NCI-H1436 treated with DMSO at 0.1 percent for 48 hours (cell line): ENCODE results near the gene PDZD7.
"Not testable (repeated sequence)": the region's sequence is repeated elsewhere in the genome, so short reads cannot be mapped to it uniquely, and the experiment has no call there.

ENCODE experiments used
- DNase-seq: peaks from one replicate; lab custom pipeline; 2025; lab: John Stamatoyannopoulos, UW

The PDZD7 gene

DNA sequence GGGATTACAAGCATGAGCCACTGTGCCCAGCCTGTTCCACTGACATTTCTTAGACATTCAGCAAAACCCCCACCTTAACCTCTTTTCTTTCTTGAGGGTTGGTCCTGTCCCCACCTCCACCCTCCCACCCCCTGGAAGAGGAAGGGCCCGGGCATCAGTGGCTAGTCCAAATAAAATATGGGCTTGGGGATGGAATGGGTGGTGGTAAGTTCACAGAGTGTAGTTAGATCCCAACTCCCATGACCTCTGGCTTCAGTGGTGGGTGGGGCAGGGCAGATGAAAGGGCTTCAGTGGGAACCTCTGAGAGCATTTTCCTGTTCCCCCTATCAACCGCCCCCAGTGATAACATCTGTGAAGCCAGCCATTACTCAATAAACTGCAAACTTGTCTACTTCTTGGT, 9.9 kb upstream of the PDZD7 start:
- no peak for DNase-seq

DNA sequence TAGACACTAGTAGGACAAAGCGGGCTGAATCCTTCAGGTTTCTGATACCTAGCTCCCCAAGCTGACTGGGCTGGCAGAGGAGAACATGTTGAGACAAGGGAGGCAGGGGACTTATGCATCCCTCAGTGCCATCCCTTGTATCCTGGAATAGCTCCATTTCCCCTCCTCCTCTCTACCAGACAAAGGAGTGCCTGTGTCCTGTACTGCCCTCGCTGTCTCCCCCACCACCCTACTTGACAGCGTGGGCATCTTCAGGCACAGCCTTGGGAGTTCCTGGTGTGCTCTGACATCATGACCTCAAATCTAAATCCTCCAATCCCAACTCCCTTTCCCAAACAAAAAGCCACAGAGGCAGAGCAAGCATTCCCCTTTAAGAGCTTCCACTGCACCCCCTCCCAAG, 9.1 kb upstream of the PDZD7 start:
- no peak for DNase-seq

GRCh38 chr10:101038484-101038883, 7.6 kb upstream of the PDZD7 start:
- no peak for DNase-seq

DNA sequence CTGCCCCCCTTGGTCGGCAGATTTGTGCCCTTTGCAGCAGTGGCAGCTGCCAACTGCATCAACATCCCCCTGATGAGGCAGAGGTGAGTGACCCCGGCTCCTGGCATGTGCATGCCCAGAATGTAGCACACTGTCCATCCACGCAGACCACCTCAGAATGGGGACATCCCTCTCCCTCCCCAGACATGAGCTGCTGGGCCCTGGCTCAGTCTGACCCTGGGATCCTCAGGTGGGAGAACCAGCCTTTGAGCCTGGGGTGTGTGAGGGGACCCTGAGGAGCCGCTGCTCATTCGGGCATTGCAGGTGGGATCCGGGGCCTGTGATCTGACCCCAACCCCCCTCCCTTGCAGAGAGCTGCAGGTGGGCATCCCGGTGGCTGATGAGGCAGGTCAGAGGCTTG, 5.8 kb upstream of the PDZD7 start:
- DNase-seq: no peak

GRCh38 chr10:101035916-101036702, 5.2 kb upstream of the PDZD7 start:
- no peak for DNase-seq

GRCh38 chr10:101035314-101035713, 4.4 kb upstream of the PDZD7 start:
- DNase-seq: no peak

DNA sequence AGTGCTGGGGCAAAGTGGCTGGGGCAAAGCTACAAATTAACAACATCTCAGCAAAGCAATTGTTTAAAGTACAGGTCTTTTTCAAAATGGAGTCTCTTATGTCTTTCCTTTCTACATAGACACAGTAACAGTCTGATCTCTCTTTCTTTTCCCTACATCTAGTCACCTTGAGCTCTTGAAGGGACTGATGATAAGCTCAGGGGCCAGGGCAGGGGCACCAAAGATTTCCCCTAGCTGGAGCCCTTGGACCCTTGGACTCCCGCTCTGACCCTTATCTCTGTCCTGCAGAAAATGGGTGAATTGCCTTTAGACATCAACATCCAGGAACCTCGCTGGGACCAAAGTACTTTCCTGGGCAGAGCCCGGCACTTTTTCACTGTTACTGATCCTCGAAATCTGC, 3.5 kb upstream of the PDZD7 start:
- DNase-seq: not testable (repeated sequence)

- no peak for DNase-seq
Measured at GRCh38 chr10:101033276-101033675, 2.3 kb upstream of the PDZD7 start.

DNA sequence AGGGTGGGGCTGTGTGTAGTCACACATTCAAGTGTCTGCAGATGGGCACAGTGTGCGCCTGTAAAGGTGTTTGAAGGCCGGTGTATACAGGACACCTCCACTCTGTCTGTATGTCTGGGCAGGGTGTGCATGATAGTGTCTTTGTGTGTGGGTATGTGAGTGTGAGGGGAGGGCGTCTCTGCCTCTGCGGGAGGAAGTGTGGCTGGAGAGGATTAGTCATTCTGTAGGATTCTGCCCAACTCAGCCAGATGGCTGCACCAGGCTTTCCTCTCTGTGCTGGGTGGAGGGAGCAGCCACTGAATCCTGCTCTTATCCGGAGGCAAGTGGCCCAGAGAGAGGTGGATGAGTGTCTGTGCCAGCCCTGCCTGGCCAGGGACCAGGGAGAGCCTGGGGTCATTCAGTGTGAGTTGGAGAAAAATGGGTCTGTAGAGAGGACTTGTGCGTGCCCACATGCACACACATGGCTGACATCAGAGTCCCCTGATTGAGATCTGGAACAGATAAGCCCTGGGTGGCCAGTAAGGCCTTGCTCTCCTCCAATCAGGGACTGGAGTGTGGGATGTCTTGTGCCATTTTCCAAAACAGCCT, 1.8 kb upstream of the PDZD7 start:
- DNase-seq: no peak

DNA sequence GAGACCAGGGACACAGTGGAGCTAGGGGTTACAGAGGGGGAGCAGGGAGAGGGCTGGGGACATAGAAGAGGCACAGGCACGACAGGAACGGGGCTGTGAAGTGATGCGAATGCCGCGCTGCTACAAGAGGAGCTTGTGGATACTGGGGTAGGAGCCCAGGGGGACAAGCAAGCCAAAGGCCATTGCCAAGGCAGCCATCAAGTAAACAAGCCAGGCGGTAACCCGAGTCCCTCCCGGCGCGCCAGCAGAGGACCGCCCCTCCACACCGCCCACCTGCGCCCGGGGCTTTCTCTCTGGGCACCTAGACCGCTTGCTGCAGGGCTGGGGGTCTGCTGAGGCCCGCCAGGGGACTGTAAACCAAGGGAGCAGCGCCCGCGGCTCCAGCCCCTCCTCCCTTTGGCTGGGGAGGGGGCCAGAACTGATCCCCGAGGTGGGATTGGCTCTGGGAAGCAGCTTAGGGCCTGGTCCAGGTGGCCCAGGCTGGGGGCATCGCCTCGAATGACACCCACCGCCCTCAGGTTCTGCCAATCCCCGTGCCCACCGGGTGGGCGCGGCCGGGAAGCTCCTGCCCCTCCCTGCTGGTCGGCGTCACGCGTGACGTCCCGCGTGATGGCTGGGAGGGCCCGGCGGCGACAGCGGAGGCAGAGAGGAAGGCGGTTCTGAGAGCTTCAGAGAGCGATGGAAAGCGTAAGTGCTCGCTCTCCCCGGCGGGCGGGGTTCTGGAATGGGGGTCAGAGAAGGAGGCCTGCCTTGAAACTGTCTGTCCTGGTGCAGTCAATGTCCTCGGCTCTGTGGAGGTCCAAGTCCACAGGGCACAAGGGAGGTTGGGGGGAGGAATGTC, 1.1 kb upstream of the PDZD7 start:
- DNase-seq: no peak

GRCh38 chr10:101030496-101031127, 317 bp downstream of the PDZD7 start:
- no peak for DNase-seq

GRCh38 chr10:101029520-101030295, 1.2 kb downstream of the PDZD7 start:
- DNase-seq: no peak

GRCh38 chr10:101028446-101029337, 2.2 kb downstream of the PDZD7 start:
- DNase-seq: no peak

DNA sequence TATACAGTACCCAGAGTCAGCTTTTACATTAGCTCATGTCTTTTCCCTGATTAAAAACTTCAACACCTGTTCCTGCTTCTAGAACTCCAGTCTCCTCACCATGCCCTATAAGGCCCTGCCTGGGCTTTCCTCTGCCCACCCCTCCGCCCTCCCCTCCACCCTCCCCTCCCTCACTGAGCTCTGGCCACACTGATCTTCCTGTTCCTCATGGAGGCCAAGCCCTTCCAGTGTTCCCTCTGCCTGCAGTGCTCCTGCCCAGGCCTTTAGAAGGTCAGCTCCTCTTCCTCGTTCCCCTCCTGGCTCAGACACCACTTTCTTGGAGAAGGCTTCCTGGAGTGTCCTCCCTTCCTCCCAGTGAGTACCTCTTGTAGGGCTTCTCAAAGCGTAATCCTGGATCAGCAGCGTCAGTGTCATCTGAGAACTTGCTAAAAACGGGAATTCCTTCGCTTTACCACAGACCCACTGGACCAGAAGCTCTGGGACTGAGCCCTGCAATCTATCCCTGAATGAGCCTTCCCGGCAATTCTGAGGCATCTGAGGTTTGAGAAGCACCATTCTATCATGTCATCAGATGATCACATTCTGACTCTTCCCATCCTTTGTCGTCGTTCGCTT, 3.7 kb downstream of the PDZD7 start:
- no peak for DNase-seq

GRCh38 chr10:101022967-101023705, 7.8 kb downstream of the PDZD7 start:
- no peak for DNase-seq

- no peak for DNase-seq
Measured at GRCh38 chr10:101021692-101022251, 9.2 kb downstream of the PDZD7 start.

DNA sequence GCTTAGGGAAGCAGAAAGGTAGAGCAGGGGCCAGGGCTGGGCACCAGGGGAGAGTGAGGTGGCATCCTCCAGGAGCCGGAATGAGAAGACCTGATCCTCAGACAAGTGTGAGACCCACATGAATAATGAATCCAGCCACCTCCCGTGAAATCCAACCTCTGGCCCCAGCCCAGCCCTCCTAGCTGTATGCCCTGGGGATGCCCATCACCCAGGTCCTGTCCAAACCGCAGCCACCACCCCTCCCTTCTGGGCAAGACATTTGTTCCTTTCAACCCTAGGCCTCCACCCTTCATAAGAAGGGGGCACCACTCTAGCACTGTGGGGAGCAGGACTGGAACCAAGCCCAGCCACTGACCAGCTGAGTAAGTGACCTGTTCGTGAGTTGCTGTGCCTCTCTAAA, 9.7 kb downstream of the PDZD7 start:
- DNase-seq: no peak

DNA sequence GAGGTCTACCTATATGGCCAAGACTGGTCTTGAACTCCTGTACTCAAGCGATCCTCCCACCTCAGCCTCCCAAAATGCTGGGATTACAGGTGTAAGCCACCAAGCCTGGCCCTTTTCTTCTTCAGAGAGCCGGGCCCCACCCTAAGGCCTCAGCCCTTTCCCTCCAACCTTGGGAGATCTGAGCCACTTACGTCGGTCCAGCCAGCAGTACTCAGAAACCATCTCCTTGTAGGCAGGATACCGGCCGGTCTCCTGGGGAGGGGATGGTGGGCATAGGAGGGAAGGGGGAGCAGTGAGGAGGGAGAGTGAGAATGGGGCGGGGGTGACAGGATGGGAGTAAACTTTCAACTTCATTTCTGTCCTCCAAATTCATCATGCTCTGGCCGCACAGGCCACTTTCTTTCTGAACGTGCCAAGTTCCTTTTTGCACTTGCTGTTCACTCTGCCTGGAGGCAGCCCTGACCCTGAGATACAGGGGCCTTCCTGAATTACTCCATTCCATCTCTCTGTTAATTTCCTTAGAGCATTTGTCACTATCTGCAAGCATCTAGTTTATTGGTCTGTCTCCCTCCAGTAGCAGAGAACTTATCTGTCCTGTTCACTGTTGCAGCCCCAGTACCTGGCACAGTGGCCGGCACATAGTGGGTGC, 10.4 kb downstream of the PDZD7 start:
- DNase-seq: no peak

GRCh38 chr10:101019440-101019703, 11.6 kb downstream of the PDZD7 start:
- no peak for DNase-seq
